ENCODE data around the gene SPINT2. TPM values are rescaled to one million over a fixed set of nuclear protein-coding genes. Genes with fewer than 3 reads are reported as not detected.

SPINT2 gene
- total RNA-seq, 1 experiment from 2014 or later: 0.21 TPM

- peak; percentile 65 for DNase-seq (ENCODE audit: low read depth)
These were observed 2.7 kb downstream of the SPINT2 start for GRCh38 chr19:38266981-38267597.

- DNase-seq (ENCODE audit: low read depth): no peak
These were observed 3.5 kb downstream of the SPINT2 start for GRCh38 chr19:38267761-38268483.

- DNase-seq (ENCODE audit: low read depth): no peak
These were observed 4.2 kb downstream of the SPINT2 start for GRCh38 chr19:38268539-38268938.

GRCh38 chr19:38270587-38271167 lies 6.3 kb downstream of the SPINT2 start:
- DNase-seq (ENCODE audit: low read depth): peak; percentile 47

GRCh38 chr19:38273499-38273898 lies 9.1 kb downstream of the SPINT2 start:
- no peak for DNase-seq (ENCODE audit: low read depth)

- no peak for DNase-seq (ENCODE audit: low read depth)
These were observed 10.4 kb downstream of the SPINT2 start for GRCh38 chr19:38274739-38275138.

- no peak for DNase-seq (ENCODE audit: low read depth)
These were observed 12.7 kb downstream of the SPINT2 start for GRCh38 chr19:38276942-38277517.

GRCh38 chr19:38277549-38277948 lies 13.2 kb downstream of the SPINT2 start:
- no peak for DNase-seq (ENCODE audit: low read depth)

GRCh38 chr19:38277969-38278680 lies 13.8 kb downstream of the SPINT2 start:
- no peak for DNase-seq (ENCODE audit: low read depth)

- DNase-seq (ENCODE audit: low read depth): no peak
These were observed 14.4 kb downstream of the SPINT2 start for GRCh38 chr19:38278751-38279150.

- DNase-seq (ENCODE audit: low read depth): no peak
These were observed 15.9 kb downstream of the SPINT2 start for GRCh38 chr19:38280030-38280921.

- DNase-seq (ENCODE audit: low read depth): no peak
These were observed 17.6 kb downstream of the SPINT2 start for GRCh38 chr19:38281811-38282566.

GRCh38 chr19:38283271-38283670 lies 18.9 kb downstream of the SPINT2 start:
- DNase-seq (ENCODE audit: low read depth): no peak

GRCh38 chr19:38284422-38284821 lies 20.0 kb downstream of the SPINT2 start:
- no peak for DNase-seq (ENCODE audit: low read depth)

- no peak for DNase-seq (ENCODE audit: low read depth)
These were observed 21.2 kb downstream of the SPINT2 start for GRCh38 chr19:38285567-38285966.

GRCh38 chr19:38287604-38288003 lies 23.2 kb downstream of the SPINT2 start:
- DNase-seq (ENCODE audit: low read depth): no peak

GRCh38 chr19:38288123-38288855 lies 23.9 kb downstream of the SPINT2 start:
- no peak for DNase-seq (ENCODE audit: low read depth)

GRCh38 chr19:38289955-38290354 lies 25.6 kb downstream of the SPINT2 start:
- DNase-seq (ENCODE audit: low read depth): no peak

- DNase-seq (ENCODE audit: low read depth): peak; percentile 89
These were observed 26.3 kb downstream of the SPINT2 start for GRCh38 chr19:38290631-38291147.
